ENCODE measurements around the gene NXPE1.
"Not testable (repeated sequence)": the region's sequence is repeated elsewhere in the genome, so short reads cannot be mapped to it uniquely, and the experiment has no call there.

NXPE1 gene

DNA sequence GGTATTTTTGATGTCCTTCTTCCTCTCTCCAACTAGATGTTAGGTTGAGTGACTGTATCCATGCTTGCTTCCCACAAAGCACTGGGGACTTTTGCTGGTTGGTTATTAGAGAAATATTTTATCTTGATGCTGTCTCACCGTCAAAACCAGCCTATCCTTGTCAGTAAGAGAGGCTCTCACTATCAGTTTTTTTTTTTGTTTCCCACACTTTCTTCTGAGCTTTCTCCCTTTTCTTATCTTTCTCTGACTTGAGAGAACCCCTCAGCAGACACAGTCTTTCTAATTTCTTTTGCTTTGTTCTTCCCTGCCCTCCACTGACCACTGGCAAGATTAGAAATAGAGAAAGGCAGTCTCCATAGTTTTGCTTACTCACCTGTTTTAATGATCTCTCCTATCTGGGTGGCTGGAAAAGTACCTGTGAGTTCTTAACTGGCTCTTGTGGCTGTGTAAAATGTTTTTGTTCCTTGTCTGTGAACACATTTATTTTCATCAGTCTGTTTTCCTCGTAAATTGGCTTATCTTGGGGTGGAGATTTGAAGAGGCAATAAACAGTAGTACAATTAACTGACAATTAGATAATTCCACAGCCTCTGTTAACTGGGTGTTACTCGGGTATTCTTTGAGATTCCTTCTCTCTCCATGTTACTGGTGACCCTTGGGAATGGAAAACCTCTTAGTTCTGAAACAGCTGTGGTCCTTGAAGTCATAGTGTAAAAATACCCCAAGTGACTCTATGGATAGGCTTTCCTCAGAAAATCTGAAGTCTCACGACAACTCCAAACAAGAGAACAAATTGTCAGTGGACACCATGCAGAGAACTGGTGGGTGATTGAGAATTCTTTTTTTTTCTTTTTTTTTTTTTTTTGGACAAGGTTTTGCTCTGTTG is at the start of gene NXPE1:
NXPE1 (minus strand) TSS at position 457 of the 886 bp plus-strand sequence. CDS start 8,680 bp downstream, outside the sequence.
- no peak for DNase-seq (ENCODE audit: low read depth in 3 of 3)

DNA sequence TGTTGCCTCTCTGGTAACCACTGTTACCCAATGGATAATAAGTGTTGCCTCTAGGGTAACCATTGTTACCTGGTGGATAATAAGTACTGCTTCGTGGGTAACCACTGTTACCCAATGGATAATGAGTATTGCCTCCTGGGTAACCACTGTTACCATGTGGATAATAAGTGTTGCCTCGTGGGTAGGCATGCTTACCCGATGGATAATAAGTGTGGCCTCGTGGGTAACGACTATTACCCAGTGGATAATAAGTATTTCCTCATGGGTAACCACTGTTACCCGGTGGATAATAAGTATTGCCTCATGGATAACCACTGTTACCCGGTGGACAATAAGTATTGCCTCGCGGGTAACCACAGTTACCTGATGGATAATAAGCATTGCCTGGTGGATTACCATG is 49.7 kb upstream of the NXPE1 start:
- no peak for DNase-seq (ENCODE audit: low read depth in 3 of 3)

DNA sequence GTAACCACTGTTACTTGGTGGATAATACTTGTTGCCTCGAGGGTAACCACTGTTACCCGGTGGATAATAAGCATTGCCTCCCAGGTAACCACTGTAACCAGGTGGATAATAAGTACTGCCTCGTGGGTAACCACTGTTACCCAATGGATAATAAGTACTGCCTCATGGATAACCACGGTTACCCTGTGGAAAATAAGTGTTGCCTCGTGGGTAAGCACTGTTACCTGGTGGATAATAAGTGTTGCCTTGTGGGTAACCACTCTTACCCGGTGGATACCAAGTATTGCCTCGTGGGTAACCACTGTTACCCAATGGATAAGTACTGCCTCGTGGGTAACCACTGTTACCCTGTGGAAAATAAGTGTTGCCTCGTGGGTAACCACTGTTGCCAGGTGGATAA is 48.9 kb upstream of the NXPE1 start:
- not testable (repeated sequence) for DNase-seq (ENCODE audit: low read depth in 3 of 3)

DNA sequence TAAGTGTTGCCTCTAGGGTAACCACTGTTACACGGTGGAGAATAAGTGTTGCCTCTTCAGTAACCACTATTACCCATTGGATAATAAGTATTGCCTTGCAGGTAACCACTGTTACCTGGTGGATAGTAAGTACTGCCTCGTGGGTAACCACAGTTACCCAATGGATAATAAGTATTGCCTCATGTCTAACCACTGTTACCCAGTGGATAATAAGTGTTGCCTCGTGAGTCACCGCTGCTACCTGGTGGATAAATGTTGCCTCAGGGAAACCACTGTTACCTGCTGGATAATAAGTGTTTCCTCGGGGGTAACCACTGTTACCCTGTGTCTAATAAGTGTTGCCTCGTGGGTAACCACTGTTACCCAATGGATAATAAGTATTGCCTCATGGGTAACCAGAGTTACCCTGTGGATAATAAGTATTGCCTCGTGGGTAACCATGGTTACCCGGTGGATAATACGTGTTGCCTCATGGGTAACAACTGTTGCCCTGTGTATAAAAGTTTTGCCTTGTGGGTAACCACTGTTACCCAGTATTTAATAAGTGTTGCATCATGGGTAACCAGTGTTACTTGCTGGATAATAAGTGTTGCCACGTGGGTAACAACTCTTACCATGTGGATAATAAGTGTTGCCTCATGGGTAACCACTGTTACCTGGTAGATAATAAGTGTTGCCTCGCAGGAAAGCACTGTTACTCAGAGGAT is 48.2 kb upstream of the NXPE1 start:
- DNase-seq (ENCODE audit: low read depth in 3 of 3), result no peak

DNA sequence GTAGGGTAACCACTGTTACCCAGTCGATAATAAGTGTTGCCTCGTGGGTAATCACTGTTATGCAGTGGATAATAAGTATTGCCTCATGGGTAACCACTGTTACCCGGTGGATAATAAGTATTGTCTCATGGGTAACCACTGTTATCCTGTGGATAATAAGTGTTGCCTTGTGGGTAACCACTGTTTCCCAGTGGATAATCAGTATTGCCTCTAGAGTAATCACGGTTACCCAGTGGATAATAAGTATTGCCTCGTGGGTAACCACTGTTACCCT is 47.1 kb upstream of the NXPE1 start:
- DNase-seq (ENCODE audit: low read depth in 3 of 3), result not testable (repeated sequence)

DNA sequence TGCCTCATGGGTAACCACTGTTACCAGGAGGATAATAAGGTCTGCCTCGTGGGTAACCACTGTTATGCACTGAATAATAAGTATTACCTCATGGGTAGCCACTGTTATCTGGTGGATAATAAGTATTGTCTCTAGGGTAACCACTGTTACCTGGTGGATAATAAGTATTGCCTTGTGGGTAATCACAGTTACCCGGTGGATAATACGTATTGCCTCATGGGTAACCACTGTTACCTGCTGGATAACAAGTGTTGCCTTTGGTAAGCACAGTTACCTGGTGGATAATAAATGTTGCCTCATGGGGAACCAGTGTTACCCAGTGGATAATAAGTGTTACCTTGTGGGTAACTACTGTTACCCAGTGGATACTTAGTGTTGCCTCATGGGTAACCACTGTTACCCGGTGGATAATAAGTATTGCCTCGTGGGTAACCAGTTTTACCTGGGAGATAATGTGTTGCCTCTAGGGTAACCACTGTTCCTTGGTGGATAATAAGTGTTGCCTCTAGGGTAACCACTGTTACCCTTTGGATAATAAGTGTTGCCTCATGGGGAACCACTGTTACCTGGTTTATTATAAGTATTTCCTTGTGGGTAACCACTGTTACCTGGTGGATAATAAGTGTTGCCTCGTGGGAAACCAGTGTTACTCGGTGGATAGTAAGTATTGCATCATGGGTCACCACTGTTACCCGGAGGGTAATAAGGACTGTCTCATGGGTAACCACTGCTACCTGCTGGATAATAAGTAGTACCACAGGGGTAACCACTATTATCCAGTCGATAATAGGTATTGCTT is 46.5 kb upstream of the NXPE1 start:
- DNase-seq (ENCODE audit: low read depth in 3 of 3), result no peak

DNA sequence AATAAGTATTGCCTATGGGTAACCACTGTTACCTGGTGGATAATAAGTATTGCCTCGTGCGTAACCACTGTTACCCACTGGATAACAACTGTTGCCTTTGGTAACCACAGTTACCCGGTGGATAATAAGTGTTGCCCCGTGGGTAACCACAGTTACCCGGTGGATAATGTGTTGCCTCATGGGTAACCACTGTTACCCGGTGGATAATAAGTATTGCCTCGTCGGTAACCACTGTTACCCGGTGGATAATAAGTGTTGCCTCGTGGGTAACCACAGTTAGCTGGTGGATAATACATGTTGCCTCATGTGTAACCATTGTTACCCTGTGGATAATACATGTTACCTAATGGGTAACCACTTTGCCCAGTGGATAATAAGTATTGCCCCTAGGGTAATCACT is 45.7 kb upstream of the NXPE1 start:
- no peak for DNase-seq (ENCODE audit: low read depth in 3 of 3)

DNA sequence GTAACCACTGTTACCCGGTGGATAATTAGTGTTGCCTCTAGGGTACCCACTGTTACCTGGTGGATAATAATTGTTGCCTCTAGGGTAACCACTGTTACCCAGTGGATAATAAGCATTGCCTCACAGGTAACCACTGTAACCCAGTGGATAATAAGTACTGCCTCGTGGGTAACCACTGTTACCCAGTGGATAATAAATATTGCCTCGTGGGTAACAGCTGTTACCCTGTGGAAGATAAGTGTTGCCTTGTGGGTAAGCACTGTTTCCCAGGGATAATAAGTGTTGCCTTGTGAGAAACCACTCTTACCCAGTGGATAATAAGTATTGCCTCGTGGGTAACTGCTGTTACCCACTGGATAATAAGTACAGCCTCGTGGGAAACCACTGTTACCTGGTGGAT is 45.2 kb upstream of the NXPE1 start:
- no peak for DNase-seq (ENCODE audit: low read depth in 3 of 3)

DNA sequence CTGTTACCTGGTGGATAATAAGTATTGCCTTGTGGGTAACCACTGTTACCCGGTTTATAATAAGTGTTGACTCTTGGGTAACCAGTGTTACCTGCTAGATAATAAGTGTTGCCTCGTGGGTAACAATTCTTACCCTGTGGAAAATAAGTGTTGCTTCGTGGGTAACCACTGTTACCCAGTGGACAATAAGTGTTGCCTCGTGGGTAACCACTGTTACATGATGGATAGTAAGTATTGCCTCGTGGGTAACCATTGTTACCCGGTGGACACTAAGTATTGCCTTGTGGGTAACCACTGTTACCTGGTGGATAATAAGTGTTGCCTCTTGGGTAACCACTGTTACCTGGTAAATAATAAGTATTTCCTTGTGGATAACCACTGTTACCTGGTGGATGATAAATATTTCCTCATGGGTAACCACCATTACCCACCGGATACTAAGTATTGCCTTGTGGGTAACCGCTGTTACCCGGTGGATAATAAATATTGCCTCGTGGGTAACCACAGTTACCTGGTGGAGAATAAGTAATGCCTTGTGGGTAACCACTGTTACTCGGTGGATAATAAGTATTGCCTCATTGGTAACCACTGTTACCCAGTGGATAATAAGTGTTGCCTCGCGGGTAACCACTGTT is 44.6 kb upstream of the NXPE1 start:
- DNase-seq (ENCODE audit: low read depth in 3 of 3), result no peak

DNA sequence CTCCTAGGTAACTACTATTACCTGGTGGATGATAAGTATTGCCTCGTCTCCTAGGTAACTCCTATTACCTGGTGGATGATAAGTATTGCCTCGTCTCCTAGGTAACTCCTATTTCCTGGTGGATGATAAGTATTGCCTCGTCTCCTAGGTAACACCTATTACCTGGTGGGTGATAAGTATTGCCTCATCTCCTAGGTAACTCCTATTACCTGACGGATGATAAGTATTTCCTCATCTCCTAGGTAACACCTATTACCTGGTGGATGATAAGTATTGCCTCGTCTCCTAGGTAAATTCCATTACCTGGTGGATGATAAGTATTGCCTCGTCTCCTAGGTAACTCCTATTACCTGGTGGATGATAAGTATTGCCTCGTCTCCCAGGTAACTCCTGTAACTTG is 43.5 kb upstream of the NXPE1 start:
- not testable (repeated sequence) for DNase-seq (ENCODE audit: low read depth in 3 of 3)

DNA sequence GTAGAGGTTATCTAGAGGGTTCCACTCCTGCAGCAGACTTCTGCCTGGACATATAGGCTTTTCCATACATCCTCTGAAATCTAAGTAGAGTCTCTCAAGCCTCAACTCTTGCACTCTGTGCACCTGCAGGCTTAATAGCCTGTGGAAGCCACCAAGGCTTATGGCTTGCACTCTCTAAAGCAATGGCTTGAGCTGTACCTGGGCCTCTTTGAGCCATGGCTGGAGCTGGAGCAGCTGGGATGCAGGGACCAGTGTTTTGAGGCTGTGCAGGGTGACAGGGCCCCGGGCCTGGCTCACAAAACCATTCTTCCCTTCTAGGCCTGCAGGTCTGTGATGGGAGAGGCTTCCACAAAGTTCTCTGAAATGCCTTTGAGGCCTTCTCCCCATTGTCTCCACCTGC is 38.8 kb upstream of the NXPE1 start:
- no peak for DNase-seq (ENCODE audit: low read depth in 3 of 3)

DNA sequence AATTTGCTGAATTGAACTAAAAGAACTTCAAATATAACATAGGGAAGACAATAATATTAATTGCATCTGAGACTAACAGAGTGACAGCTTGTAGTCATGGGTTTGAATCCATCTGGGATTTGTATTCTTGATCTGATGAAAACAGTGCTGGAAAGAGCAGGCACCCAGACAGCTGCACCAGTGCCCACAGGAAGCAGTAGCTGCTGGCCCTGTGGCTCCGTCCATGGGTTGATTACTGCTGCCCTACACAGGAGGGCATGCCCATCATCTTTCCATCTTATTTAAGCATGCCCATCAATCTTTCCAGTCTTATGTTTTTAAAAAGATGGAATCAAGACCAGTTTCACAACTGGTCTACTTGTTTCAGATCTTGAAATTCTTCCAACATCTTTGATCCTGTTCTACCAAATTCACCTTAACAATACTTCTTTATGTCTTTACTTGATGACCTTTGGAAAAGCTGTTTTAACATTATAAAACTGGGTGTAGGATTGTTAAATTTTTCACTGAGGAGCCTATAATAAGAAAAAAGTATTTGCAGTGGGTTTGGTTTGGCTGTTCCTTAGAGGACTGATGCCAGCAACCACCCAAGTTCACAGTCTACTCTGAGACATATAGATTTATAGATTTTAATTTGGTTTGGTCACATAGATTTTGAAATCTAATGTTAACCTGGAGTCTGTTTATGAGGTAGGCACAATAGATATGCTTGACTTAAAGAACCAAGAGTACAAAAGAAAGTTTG is 36.7 kb upstream of the NXPE1 start:
- DNase-seq (ENCODE audit: low read depth in 3 of 3), result no peak

DNA sequence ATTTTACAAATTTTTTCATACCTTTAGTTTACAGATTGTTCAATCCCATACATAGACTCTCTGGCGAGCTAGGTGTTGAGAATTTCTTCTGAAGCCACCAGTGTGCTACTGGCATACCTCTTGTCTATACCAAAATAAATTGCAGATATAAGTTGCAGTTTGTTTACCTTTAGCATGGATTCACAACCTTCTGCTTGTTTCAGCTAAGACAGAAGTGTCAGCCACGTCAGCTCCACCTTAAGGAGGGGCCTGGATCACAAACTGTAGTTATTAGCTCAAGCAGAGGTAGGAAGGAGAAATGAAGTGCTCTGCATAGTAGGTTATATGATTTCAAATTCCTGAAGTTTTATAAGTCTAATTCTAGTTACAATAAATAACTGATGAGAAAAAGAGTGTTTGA is 35.9 kb upstream of the NXPE1 start, which contains the start of gene NXPE4:
NXPE4 (minus strand) TSS at position 216 of the 400 bp plus-strand sequence. CDS start 1,027 bp downstream, outside the sequence.
- DNase-seq (ENCODE audit: low read depth in 3 of 3), result no peak

DNA sequence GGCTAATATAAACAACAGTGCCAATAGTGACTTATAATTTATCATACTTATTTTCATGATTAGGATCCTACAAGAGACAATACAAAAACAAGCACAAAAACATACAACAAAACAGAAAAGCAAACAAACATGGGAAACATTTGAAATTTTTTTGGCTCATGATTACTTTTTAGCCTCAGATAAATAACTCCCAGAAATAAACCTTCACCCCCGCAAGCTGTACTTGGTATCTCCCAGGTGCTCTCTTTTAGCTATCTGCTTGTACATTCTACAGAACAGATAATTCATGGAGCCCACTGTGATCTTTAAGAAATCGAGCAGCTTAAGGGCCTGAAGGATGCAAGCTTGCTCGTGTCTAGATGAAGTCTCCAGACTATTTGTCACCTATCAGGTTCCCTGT is 35.0 kb upstream of the NXPE1 start:
- no peak for DNase-seq (ENCODE audit: low read depth in 3 of 3)

DNA sequence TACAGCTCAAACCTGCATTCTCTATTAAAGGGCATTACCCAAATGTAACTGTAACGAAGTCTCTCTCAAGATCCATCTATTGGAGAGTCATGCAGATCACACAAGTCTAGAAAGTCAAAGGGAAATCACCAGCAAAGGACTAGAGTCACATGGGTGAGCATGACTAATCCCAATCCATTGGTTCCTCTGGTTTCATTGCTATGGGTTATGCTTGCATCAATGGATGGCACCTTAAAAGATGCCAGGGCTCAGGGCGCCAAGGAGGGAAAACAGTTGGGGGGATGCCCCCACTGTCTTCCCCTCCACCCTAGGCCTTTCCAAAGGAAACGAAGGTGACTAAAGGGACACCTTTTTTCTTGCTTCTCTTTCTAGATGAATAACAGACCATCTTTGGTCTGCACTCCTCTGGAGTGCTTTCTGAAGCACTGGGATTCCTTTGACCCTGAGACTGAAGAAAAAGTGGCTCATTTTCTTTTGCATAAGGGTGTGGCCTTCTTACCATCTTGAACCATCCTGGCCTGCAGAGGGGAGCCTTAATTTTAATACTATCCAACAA is 27.8 kb upstream of the NXPE1 start:
- DNase-seq (ENCODE audit: low read depth in 3 of 3), result no peak

DNA sequence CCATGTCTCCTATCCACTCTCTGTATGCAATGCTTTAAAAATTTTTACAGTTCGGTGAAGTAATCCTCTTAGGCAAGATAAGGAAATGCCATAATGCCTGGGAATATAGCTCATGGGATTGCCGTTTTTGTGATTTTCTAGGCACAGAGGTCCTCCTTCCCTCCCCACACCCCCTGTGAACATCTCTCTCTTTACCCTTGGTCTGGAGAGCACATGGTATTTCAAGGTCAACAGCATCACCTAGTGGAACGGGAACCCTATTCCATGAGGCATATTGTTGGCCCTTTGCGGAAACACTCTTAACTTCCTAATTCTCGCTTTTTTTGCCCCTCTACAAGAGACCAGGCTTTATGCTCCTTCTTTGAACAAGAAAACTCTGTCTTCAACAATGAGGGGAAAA is 27.1 kb upstream of the NXPE1 start:
- DNase-seq (ENCODE audit: low read depth in 3 of 3), result no peak

DNA sequence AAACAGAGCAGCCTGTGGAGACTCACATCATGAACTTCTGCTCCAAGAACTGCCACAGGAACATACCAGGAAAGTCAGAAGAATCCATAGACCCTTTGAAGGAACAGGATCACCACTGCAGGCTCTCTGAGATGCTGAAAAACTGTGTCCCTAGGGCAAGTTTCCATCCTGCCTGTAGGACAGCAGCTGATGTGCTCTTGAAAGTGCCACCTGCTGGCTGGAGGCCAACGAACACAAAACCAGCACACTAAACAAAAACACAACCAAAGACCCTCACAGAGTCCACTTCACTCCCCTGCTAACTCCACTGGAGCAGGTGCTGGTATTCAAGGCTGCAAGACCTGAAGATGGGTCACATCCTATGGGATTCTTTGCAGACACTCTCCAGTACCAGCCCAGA is 12.0 kb upstream of the NXPE1 start:
- no peak for DNase-seq (ENCODE audit: low read depth in 3 of 3)

DNA sequence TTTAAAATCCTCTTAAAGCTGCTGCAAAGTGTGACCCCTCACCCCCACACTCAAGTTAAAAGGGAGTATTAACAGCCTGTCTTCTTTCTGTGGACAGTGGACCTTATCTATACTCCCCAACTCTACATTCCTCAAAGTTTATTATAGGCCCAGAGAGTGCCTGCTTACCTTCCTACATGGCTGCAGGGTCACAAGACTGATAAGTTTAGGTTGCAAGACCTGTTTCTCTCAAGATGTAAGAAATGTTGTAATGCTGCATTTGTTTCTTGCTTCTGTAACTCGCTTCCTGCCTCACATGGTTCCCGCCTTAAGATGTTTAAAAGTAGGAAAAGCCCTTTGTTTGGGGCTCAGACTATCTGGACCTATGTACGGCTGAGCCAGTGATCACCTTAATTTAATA is 10.1 kb upstream of the NXPE1 start:
- DNase-seq (ENCODE audit: low read depth in 3 of 3), result no peak

DNA sequence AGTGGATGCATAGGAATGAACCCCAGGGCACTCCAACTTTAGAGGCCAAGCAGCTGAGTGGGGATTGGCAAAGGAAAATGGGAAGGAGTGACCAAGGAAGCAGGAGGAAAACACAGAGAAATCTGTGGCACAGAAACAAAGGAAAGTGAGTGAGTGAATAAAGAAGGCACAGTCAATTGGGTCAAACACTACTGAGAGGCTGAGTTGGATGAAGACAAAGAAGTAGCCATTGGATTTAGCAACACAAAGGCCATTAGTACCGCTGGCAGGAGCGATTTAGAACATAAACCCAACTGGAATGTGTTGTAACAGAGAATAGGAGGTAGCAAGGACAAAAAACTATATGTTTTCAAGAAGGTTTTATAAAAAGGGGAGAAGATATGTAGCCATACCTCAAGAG is 6.6 kb upstream of the NXPE1 start:
- DNase-seq (ENCODE audit: low read depth in 3 of 3), result no peak

DNA sequence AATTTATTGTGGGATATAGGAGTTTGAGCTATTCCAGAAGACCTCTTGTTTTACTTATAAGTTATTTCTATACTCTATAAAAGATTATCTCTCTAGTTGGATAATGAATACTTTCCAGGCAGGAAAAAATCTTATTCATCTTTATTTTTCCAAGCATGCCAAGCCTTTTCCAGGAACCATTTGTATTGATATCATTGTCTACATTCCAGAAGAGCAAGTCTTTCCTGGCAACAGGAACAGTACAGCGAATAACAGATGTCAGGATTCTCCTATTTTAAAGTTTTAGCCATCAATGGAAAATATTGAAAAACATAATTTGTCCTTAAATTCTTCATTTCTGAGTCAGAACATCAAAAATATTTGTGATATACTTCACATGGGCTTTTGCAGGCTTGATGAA is 5.2 kb upstream of the NXPE1 start:
- no peak for DNase-seq (ENCODE audit: low read depth in 3 of 3)

DNA sequence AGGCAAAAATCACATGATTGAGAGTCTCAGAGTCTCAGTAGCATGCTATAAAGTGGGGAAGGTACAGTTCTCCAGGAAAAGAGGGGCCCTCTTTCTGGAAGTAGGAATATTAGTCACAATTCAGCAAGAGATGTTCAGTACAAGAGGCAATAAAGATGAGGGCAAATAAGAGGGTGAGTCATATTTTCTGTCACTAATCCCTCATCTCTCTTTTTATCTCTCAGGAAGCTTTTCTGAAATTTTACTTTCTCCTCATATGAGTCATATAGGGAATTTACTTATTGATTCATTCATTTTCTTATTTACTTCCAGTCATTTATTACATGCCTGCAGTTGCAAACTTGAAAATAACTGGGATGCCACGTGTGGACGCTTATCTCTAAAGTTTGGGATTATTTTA is 3.4 kb upstream of the NXPE1 start:
- no peak for DNase-seq (ENCODE audit: low read depth in 3 of 3)

All from stimulated activated CD4-positive, alpha-beta T cell treated with anti-CD3 and anti-CD28 coated beads, TNF-alpha, amount 100 ng/mL, for 4 hours (primary cell).